ENCODE measurements around the gene CACNG4.

Gene CACNG4

GRCh38 chr17:67072885-67073284 lies 108.4 kb downstream of the CACNG4 start:
- no peak for DNase-seq

- DNase-seq = no peak
These were observed 110.3 kb downstream of the CACNG4 start for GRCh38 chr17:67074781-67075180.

- DNase-seq = no peak
These were observed 111.8 kb downstream of the CACNG4 start for GRCh38 chr17:67076290-67076689.

- no peak for DNase-seq
These were observed 113.8 kb downstream of the CACNG4 start for GRCh38 chr17:67078292-67078691.

- no peak for DNase-seq
These were observed 115.0 kb downstream of the CACNG4 start for GRCh38 chr17:67079491-67079890.

DNA sequence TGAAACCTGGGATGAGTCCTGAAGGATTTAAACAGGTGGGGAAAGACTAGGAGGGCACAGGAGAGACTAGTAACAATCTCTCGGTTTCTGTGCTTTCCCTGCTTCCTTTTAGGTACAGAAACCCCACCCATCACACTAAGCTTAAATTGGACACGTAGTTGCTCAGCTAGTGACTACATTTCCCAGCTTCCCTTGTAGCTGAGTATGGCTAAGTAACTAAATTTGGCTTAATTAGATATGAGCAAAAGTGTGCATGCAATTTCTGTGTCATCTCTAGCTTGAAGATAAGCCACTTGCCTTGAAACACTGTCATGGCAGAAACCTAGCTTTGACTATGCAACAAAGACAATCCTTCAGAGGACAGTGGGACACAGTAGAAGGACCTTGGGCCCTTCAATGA lies 116.3 kb downstream of the CACNG4 start:
- no peak for DNase-seq

DNA sequence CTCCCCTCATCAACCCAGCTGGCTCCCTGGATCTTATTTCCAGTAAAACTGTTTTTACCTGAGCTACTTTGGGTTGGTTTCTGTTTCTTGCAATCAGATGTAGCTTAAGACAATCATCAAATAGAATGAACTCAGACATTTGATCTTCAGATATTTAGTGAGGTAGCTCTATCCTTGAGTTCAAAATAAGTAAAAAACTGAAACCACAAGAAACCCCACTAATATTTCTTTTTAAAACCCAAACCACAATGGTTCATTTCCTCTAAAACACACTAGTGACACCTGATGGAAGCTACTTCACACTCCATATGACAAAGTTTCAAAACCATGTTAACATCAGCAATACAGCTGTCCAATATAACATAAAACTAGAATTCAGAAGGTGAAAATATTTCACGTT lies 117.6 kb downstream of the CACNG4 start:
- no peak for DNase-seq
